HepG2 (cell line): ENCODE results near the gene P4HA1. TPM values are rescaled to one million over a fixed set of nuclear protein-coding genes. Genes with fewer than 3 reads are reported as not detected.
"Not testable (repeated sequence)": the region's sequence is repeated elsewhere in the genome, so short reads cannot be mapped to it uniquely, and the experiment has no call there.

ENCODE experiments used
- ATAC-seq: fragments of 200-7000 bp; cut with Tn5 transposase; 3 replicates; pipeline ENCODE4 v1.9.1; 2020; ENCODE audit warnings: mild to moderate bottlenecking, moderate library complexity
- BruUV-seq: library from RNA; stranded (reverse); fragments of 400-500 nt; replicated peaks from 2 replicates; lab custom pipeline; 2021; lab: Mats Ljungman, UMichigan
- CTCF ChIA-PET: fragments of 300-600 bp; formaldehyde crosslinking; extraction: SDS; loops from one replicate; lab custom pipeline; 2021; ENCODE audit warnings: low total read pairs, inconsistent platforms, low intra/inter-chr PET ratio; lab: Yijun Ruan, JAX
- POLR2A ChIA-PET: fragments of 350-600 bp; sonication (Branson Sonifier 250); formaldehyde crosslinking; loops from one replicate; lab custom pipeline; 2020; ENCODE audit warnings: antibody characterized with exemption, inconsistent platforms; lab: Yijun Ruan, JAX
- DNase-seq: peaks from one replicate; pipeline ENCODE4 v3.0.0-alpha.2; 2015; ENCODE audit warnings: low spot score
- FAIRE-seq: peaks from 3 replicates; lab custom pipeline; 2011; peaks lifted over from hg19 to GRCh38; lab: Jason Lieb, UNC
- H2AFZ ChIP-seq: one replicate; pipeline ENCODE4 v1.6.1; 2011; ENCODE audit warnings: low read length, inconsistent platforms
- H3K27ac ChIP-seq: fragments of 300-600 bp; 3 replicates; pipeline ENCODE4 v1.8.0; 2011; ENCODE audit warnings: mixed run types, mild to moderate bottlenecking, mixed read lengths, low read length, inconsistent platforms; ENCODE audit not compliant: insufficient read depth; ENCODE audit errors: extremely low read length
- H3K27me3 ChIP-seq, 2 experiments: fragments of 200-600 bp in 1 of 2; 2 replicates in 1 of 2; 3 replicates in 1 of 2; pipeline versions ENCODE4 v1.6.0 to v1.8.0; 2011; ENCODE audit warnings: low read length in 2 of 2, mild to moderate bottlenecking in 2 of 2, moderate library complexity in 2 of 2, inconsistent platforms in 1 of 2; ENCODE audit not compliant: insufficient read depth in 2 of 2, control insufficient read depth in 1 of 2
- H3K36me3 ChIP-seq, 2 experiments: fragments of 200-600 bp in 1 of 2; replicated peaks in 1 of 2; 2 replicates in 1 of 2; 3 replicates in 1 of 2; pipeline versions ENCODE4 v1.5.1 to v1.8.0; 2011; ENCODE audit warnings: low read length in 2 of 2, inconsistent platforms in 1 of 2; ENCODE audit not compliant: insufficient read depth in 2 of 2, control insufficient read depth in 1 of 2
- H3K4me1 ChIP-seq: 2 replicates; pipeline ENCODE4 v1.5.1; 2012; ENCODE audit warnings: low read length, inconsistent platforms; ENCODE audit not compliant: insufficient read depth
- H3K4me2 ChIP-seq: 2 replicates; pipeline ENCODE4 v1.6.0; 2011; ENCODE audit warnings: low read depth, low read length, inconsistent platforms
- H3K4me3 ChIP-seq, 3 experiments: fragments of 200-600 bp in 1 of 3; sonication (generic), shearing (Covaris generic) in 1 of 3; replicated peaks in 1 of 3; 2 replicates each; pipeline ENCODE4 v1.5.1; 2011 to 2016; ENCODE audit warnings: low read length in 3 of 3, inconsistent platforms in 2 of 3, low read depth in 2 of 3, mild to moderate bottlenecking in 2 of 3, control low read depth in 1 of 3, mixed read lengths in 1 of 3; ENCODE audit not compliant: insufficient read depth in 1 of 3
- H3K79me2 ChIP-seq: one replicate; pipeline ENCODE4 v1.6.1; 2011; ENCODE audit warnings: low read length, inconsistent platforms; ENCODE audit not compliant: insufficient read depth
- H3K9ac ChIP-seq: 2 replicates; pipeline ENCODE4 v1.6.0; 2011; ENCODE audit warnings: mild to moderate bottlenecking, low read depth, low read length, inconsistent platforms; ENCODE audit not compliant: insufficient read depth
- H3K9me3 ChIP-seq: 2 replicates; pipeline ENCODE4 v1.5.1; 2012; ENCODE audit warnings: mild to moderate bottlenecking, low read length
- H4K20me1 ChIP-seq: 2 replicates; pipeline ENCODE4 v1.6.0; 2011; ENCODE audit warnings: inconsistent platforms, mild to moderate bottlenecking, low read length, moderate library complexity; ENCODE audit not compliant: insufficient read depth
- ZNF7 ChIP-seq: IDR thresholded peaks from 2 replicates; pipeline ENCODE4 v1.6.1; 2016; ENCODE audit warnings: missing biosample characterization, missing genetic modification reagents
- WGBS: methylation state at CpG from one replicate; pipeline ENCODE4 v1.1.6; 2017; ENCODE audit warnings: low lambda C conversion rate; 5-methylcytosine and 5-hydroxymethylcytosine counted together
- in situ Hi-C: cut with HindIII; loops from 2 replicates; pipeline ENCODE4 v1.10.0; 2017; ENCODE audit warnings: low pct_unique_long_range_greater_than_20kb; ENCODE audit not compliant: extremely low pct_ligation_motif_present
- intact Hi-C: fragments of 100-400 bp; cut with micrococcal nuclease; formaldehyde crosslinking; loops from one replicate; pipeline ENCODE4 v1.10.0; 2022; ENCODE audit not compliant: unreplicated experiment
- polyA plus RNA-seq, 8 experiments: library from polyadenylated mRNA; depleted of rRNA in 3 of 8; stranded (reverse) in 7 of 8; unstranded in 1 of 8; fragments of >200 nt; fragmentation: Illumina TruSeq in 4 of 8; extraction: Trizol in 4 of 8; gene quantifications; 2 replicates each; pipeline versions ENCODE4 v1.2.1 to v1.2.3, GENCODE V29; 2011 to 2016; ENCODE audit warnings: low read depth in 4 of 8, missing spikeins in 1 of 8, mixed read lengths in 1 of 8; ENCODE audit not compliant: insufficient read depth in 1 of 8
- total RNA-seq, 5 experiments: library from RNA; depleted of rRNA; stranded (reverse); fragments of >200 nt; fragmentation: Illumina TruSeq; extraction: Trizol; gene quantifications; 2 replicates each; pipeline ENCODE4 v1.2.3, GENCODE V29; 2016; ENCODE audit warnings: low read depth in 1 of 5

The P4HA1 gene
- total and polyA plus RNA-seq, 2 of the 13 experiments (the other 11 are each of a cell fraction or from before 2014, with no cell fraction given), result 63.1 to 196 TPM

DNA sequence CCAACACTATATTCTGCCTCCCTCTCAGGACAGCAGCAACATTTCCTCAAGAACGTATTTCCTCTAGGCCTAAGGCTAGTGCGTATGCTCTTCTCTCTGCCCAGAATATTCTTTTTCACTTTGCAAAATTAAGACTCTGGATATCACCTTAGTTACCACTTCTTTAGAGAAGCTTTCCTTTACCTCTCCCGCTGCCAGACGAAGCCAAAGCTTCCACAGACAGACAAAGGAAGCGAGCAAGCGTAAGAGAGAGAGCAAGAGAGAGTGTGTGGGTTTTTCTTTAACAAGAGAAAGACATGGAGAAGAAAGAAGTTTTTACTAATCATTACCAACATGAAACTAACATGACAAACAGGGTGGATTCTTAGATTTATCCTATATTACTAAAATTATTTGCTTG, 64.1 kb downstream of the P4HA1 start:
- in situ Hi-C loops, result no loop called here
- ChIA-PET POLR2A (no interaction called here), CTCF (no interaction called here)

DNA sequence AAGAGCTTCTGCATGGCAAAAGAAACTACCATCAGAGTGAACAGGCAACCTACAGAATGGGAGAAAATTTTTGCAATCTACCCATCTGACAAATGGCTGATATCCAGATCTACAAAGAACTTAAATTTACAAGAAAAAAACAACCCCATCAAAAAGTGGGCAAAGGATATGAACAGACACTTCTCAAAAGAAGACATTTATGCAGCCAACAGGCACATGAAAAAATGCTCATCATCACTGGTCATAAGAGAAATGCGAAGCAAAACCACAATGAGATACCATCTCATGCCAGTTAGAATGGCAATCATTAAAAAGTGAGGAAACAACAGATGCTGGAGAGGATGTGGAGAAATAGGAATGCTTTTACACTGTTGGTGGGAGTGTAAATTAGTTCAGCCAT, 70.0 kb downstream of the P4HA1 start:
- not testable (repeated sequence) for DNase-seq

More for the DNA sequence above, 64.1 kb downstream of the P4HA1 start:
- H3K4me3 ChIP-seq, result no peak overlapping the region
- H2AFZ ChIP-seq, result no peak overlapping the region
- no TSS peak for BruUV-seq
- FAIRE-seq, result no peak
- no peaks in the 10 kb centered on the region for H3K4me1 ChIP-seq
- peaks cover 15 to 70% of the 10 kb centered on the region in 2 experiments for H3K36me3 ChIP-seq
- intact Hi-C loops, result no loop called here
- H3K79me2 ChIP-seq, result no peaks in the 10 kb centered on the region
- no peak overlapping the region for H3K4me2 ChIP-seq
- WGBS, result 96% methylated on average over 6 of the region's 6 CpGs
- DNase-seq, result no peak
- H3K27ac ChIP-seq, result no peak overlapping the region
- no peak overlapping the region for H3K9ac ChIP-seq
- no peaks in the 10 kb centered on the region for H3K9me3 ChIP-seq
- ATAC-seq, result no peak
- no peak for TF ChIP-seq ZNF7
- TF ChIP-seq, all 625 proteins: peak for 0
- H4K20me1 ChIP-seq, result peaks cover 2% of the 10 kb centered on the region; the same call in 1 of the 2 replicates
- no peaks in the 10 kb centered on the region for H3K27me3 ChIP-seq

More for the DNA sequence above, 70.0 kb downstream of the P4HA1 start:
- in situ Hi-C loops, CTCF ChIA-PET, FAIRE-seq, H3K27ac ChIP-seq, H2AFZ ChIP-seq, intact Hi-C loops, ATAC-seq, BruUV-seq, H3K9me3 ChIP-seq, POLR2A ChIA-PET, H3K27me3 ChIP-seq, H3K9ac ChIP-seq, H3K4me2 ChIP-seq, H3K4me3 ChIP-seq, H3K79me2 ChIP-seq: not testable (repeated sequence)
- Histone ChIP-seq H3K4me1 (peaks cover 33% of the 10 kb centered on the region), H4K20me1 (peaks cover 15% of the 10 kb centered on the region; the same call in 1 of the 2 replicates), H3K36me3 (peaks cover 6 to 34% of the 10 kb centered on the region in 2 experiments; a peak in 4 of 5 replicates)
- WGBS, result 96% methylated on average over 1 of the region's 1 CpG
